GM23338 (cell line): Measurements from ENCODE around the gene STK32C. TPM values are rescaled to one million over a fixed set of nuclear protein-coding genes. Genes with fewer than 3 reads are reported as not detected.

Source experiments
- ATAC-seq: fragments of 200-7000 bp; cut with Tn5 transposase; 3 replicates; pipeline ENCODE4 v1.9.1; 2020
- DNase-seq: peaks from one replicate; pipeline ENCODE4 v3.0.0-alpha.2; 2015; ENCODE audit warnings: low spot score
- H2AFZ ChIP-seq: fragments of 200-600 bp; sonication (generic); 2 replicates; pipeline ENCODE4 v1.8.0; 2016; ENCODE audit warnings: antibody characterized with exemption, mild to moderate bottlenecking, moderate library complexity
- H3F3A ChIP-seq: fragments of 200-600 bp; sonication (generic); replicated peaks from 2 replicates; pipeline ENCODE4 v1.8.0; 2017; ENCODE audit warnings: antibody characterized with exemption, mixed run types, low read depth
- H3K27ac ChIP-seq: fragments of 200-600 bp; sonication (generic); 2 replicates; pipeline ENCODE4 v1.6.1; 2016; ENCODE audit warnings: low read depth
- H3K27me3 ChIP-seq: fragments of 200-600 bp; sonication (generic); 2 replicates; pipeline ENCODE4 v1.8.0; 2016; ENCODE audit warnings: mild to moderate bottlenecking, mixed run types, moderate library complexity; ENCODE audit not compliant: insufficient read depth
- H3K36me3 ChIP-seq: fragments of 200-600 bp; sonication (generic); 2 replicates; pipeline ENCODE4 v1.8.0; 2016; ENCODE audit warnings: mild to moderate bottlenecking; ENCODE audit not compliant: insufficient read depth
- H3K4me1 ChIP-seq: fragments of 200-600 bp; sonication (generic); 2 replicates; pipeline ENCODE4 v1.8.0; 2016; ENCODE audit warnings: mild to moderate bottlenecking, moderate library complexity; ENCODE audit not compliant: insufficient read depth
- H3K4me2 ChIP-seq: fragments of 200-600 bp; sonication (generic); 2 replicates; pipeline ENCODE4 v1.7.1; 2017; ENCODE audit warnings: mixed run types
- H3K4me3 ChIP-seq: fragments of 200-600 bp; sonication (generic); 2 replicates; pipeline ENCODE4 v1.6.1; 2016; ENCODE audit warnings: mixed run types
- H3K79me2 ChIP-seq: fragments of 200-600 bp; sonication (generic); replicated peaks from 2 replicates; pipeline ENCODE4 v1.8.0; 2017; ENCODE audit warnings: mild to moderate bottlenecking; ENCODE audit not compliant: insufficient read depth
- H3K9me2 ChIP-seq: fragments of 200-600 bp; sonication (generic); 2 replicates; pipeline ENCODE4 v1.8.0; 2017; ENCODE audit not compliant: insufficient read depth
- H4K20me1 ChIP-seq: fragments of 200-600 bp; sonication (generic); replicated peaks from 2 replicates; pipeline ENCODE4 v1.8.0; 2017; ENCODE audit warnings: mild to moderate bottlenecking; ENCODE audit not compliant: insufficient read depth
- H3K27ac Mint-ChIP-seq: 2 replicates; pipeline ENCODE4 v1.8.0; 2020; ENCODE audit warnings: inconsistent platforms, mild to moderate bottlenecking, moderate library complexity, mixed read lengths
- H3K27me3 Mint-ChIP-seq: 3 replicates; pipeline ENCODE4 v1.8.0; 2022; ENCODE audit warnings: low read depth, mild to moderate bottlenecking, moderate library complexity, mixed read lengths, inconsistent platforms; ENCODE audit not compliant: insufficient read depth, poor library complexity
- H3K36me3 Mint-ChIP-seq: 3 replicates; pipeline ENCODE4 v1.8.0; 2021; ENCODE audit warnings: low read depth, mild to moderate bottlenecking, inconsistent platforms, moderate library complexity, mixed read lengths
- H3K4me1 Mint-ChIP-seq: 3 replicates; pipeline ENCODE4 v1.8.0; 2020; ENCODE audit warnings: mild to moderate bottlenecking, inconsistent platforms, mixed read lengths
- H3K4me3 Mint-ChIP-seq: 3 replicates; pipeline ENCODE4 v1.8.0; 2021; ENCODE audit warnings: moderate library complexity, mild to moderate bottlenecking, inconsistent platforms, mixed read lengths
- H3K9me3 Mint-ChIP-seq: 3 replicates; pipeline ENCODE4 v1.8.0; 2020; ENCODE audit warnings: moderate library complexity, mild to moderate bottlenecking, inconsistent platforms, mixed read lengths
- CTCF ChIP-seq, 2 experiments: fragments of 200-600 bp in 1 of 2; sonication (generic) in 1 of 2; conservative IDR thresholded peaks; 2 replicates each; pipeline versions ENCODE4 v1.5.1 to v1.6.1; 2016 to 2017; ENCODE audit warnings: antibody characterized with exemption in 2 of 2, low read depth in 2 of 2, mild to moderate bottlenecking in 2 of 2, moderate library complexity in 1 of 2
- ETS1 ChIP-seq: IDR thresholded peaks from 2 replicates; pipeline ENCODE4 v1.6.1; 2016; ENCODE audit warnings: antibody characterized with exemption
- EZH2phosphoT487 ChIP-seq: fragments of 200-600 bp; sonication (generic); IDR thresholded peaks from one replicate; pipeline ENCODE4 v1.8.1; 2018; ENCODE audit warnings: antibody characterized with exemption; ENCODE audit not compliant: unreplicated experiment
- NANOG ChIP-seq: IDR thresholded peaks from 2 replicates; pipeline ENCODE4 v1.6.1; 2016; ENCODE audit warnings: antibody characterized with exemption, borderline replicate concordance
- POLR2AphosphoS5 ChIP-seq: IDR thresholded peaks from 2 replicates; pipeline ENCODE4 v1.6.1; 2016; ENCODE audit warnings: antibody characterized with exemption, low read depth
- STAT1 ChIP-seq: IDR thresholded peaks from one replicate; pipeline ENCODE4 v1.6.1; 2016; ENCODE audit warnings: antibody characterized with exemption; ENCODE audit not compliant: unreplicated experiment
- ZNF114 ChIP-seq: fragments of 250-450 bp; sonication (Bioruptor Pico); IDR thresholded peaks from 2 replicates; pipeline ENCODE4 v1.5.0; 2020; ENCODE audit warnings: mild to moderate bottlenecking, moderate library complexity
- polyA plus RNA-seq: library from polyadenylated mRNA; unstranded; fragments of >200 nt; fragmentation: Nextera tagmentation; extraction: Ambion mirVana; gene quantifications from 2 replicates; pipeline ENCODE4 v1.2.1, GENCODE V29; 2016
- total RNA-seq: library from RNA; depleted of rRNA; stranded (reverse); fragments of >200 nt; shearing (Covaris generic); gene quantifications from 2 replicates; pipeline ENCODE4 v1.2.3, GENCODE V29; 2014

STK32C gene
- total and polyA plus RNA-seq, 2 experiments from 2014 or later, result 10.2 to 20.5 TPM

GRCh38 chr10:132231656-132232022 is 76.1 kb downstream of the STK32C start:
- no peaks in the 10 kb centered on the region for H4K20me1 ChIP-seq
- no peaks in the 10 kb centered on the region for H3K4me1 ChIP-seq
- H3K4me1 Mint-ChIP-seq, result peaks cover 9% of the 10 kb centered on the region
- no peaks in the 10 kb centered on the region for H3K9me2 ChIP-seq
- H3K9me3 Mint-ChIP-seq, result no peaks in the 10 kb centered on the region; the same call in 2 of the 3 replicates
- H3K36me3 Mint-ChIP-seq, result no peaks in the 10 kb centered on the region; the same call in 2 of the 3 replicates
- no peaks in the 10 kb centered on the region for H3K79me2 ChIP-seq
- H3K27ac Mint-ChIP-seq, result no peak overlapping the region
- H3K36me3 ChIP-seq, result no peaks in the 10 kb centered on the region
- H3K4me3 Mint-ChIP-seq, result no peak overlapping the region
- no peaks in the 10 kb centered on the region for H3K27me3 ChIP-seq
- no peak overlapping the region for H3K4me2 ChIP-seq
- no peak for DNase-seq
- peaks cover 2% of the 10 kb centered on the region for H3K27me3 Mint-ChIP-seq
- no peak overlapping the region for H3K27ac ChIP-seq
- TF ChIP-seq POLR2AphosphoS5, result no peak
- TF ChIP-seq EZH2phosphoT487, result no peak
- no peak for TF ChIP-seq NANOG
- no peak for ATAC-seq
- no peak overlapping the region for H3K4me3 ChIP-seq
- H2AFZ ChIP-seq, result no peak overlapping the region
- no peaks in the 10 kb centered on the region for H3F3A ChIP-seq

GRCh38 chr10:132230557-132231210 is 77.1 kb downstream of the STK32C start:
- Mint-ChIP-seq H3K27ac (no peak overlapping the region), H3K4me1 (peaks cover 9% of the 10 kb centered on the region), H3K27me3 (peaks cover 6% of the 10 kb centered on the region), H3K4me3 (no peak overlapping the region), H3K9me3 (no peaks in the 10 kb centered on the region; the same call in 2 of the 3 replicates), H3K36me3 (no peaks in the 10 kb centered on the region; the same call in 2 of the 3 replicates)
- Histone ChIP-seq H3K9me2 (no peaks in the 10 kb centered on the region), H3K27ac (no peak overlapping the region), H3K36me3 (no peaks in the 10 kb centered on the region), H3K27me3 (no peaks in the 10 kb centered on the region), H2AFZ (no peak overlapping the region), H3K4me3 (no peak overlapping the region), H3K4me1 (no peaks in the 10 kb centered on the region), H3F3A (no peaks in the 10 kb centered on the region), H4K20me1 (no peaks in the 10 kb centered on the region), H3K4me2 (no peak overlapping the region), H3K79me2 (no peaks in the 10 kb centered on the region)
- TF ChIP-seq CTCF (conservative IDR thresholded peaks at IDR 0.05; ENCODE audit: low read depth in 2 of 2) (no peak), STAT1 (no peak), ZNF114 (CRISPR knock-in tag) (no peak)
- peak; percentile 35 for ATAC-seq
- DNase-seq, result no peak

- no peaks in the 10 kb centered on the region for H3K36me3 ChIP-seq
- H4K20me1 ChIP-seq, result no peaks in the 10 kb centered on the region
- no peak overlapping the region for H3K4me3 Mint-ChIP-seq
- no peak for DNase-seq
- no peaks in the 10 kb centered on the region for H3F3A ChIP-seq
- no peaks in the 10 kb centered on the region for H3K4me1 ChIP-seq
- no peak overlapping the region for H3K4me3 ChIP-seq
- no peak overlapping the region for H3K27ac Mint-ChIP-seq
- no peaks in the 10 kb centered on the region for H3K27me3 ChIP-seq
- no peak overlapping the region for H2AFZ ChIP-seq
- peak; percentile 33 for ATAC-seq
- H3K9me3 Mint-ChIP-seq, result no peaks in the 10 kb centered on the region; the same call in 2 of the 3 replicates
- no peak overlapping the region for H3K4me2 ChIP-seq
- peaks cover 9% of the 10 kb centered on the region for H3K4me1 Mint-ChIP-seq
- no peaks in the 10 kb centered on the region for H3K79me2 ChIP-seq
- no peaks in the 10 kb centered on the region for H3K9me2 ChIP-seq
- peaks cover 6% of the 10 kb centered on the region for H3K27me3 Mint-ChIP-seq
- no peaks in the 10 kb centered on the region; the same call in 2 of the 3 replicates for H3K36me3 Mint-ChIP-seq
- no peak overlapping the region for H3K27ac ChIP-seq
- no peak for TF ChIP-seq EZH2phosphoT487
- TF ChIP-seq POLR2AphosphoS5, result no peak
- no peak for TF ChIP-seq ETS1
- no peak for TF ChIP-seq STAT1
- TF ChIP-seq NANOG, result no peak
These were observed 77.8 kb downstream of the STK32C start for GRCh38 chr10:132229834-132230556.
